ENCODE results near the gene PDE2A. TPM values are rescaled to one million over a fixed set of nuclear protein-coding genes. Genes with fewer than 3 reads are reported as not detected.

The PDE2A gene
- total RNA-seq, 4 donors from 2014 or later = 13.8 to 185 (median 94.2) TPM

DNA sequence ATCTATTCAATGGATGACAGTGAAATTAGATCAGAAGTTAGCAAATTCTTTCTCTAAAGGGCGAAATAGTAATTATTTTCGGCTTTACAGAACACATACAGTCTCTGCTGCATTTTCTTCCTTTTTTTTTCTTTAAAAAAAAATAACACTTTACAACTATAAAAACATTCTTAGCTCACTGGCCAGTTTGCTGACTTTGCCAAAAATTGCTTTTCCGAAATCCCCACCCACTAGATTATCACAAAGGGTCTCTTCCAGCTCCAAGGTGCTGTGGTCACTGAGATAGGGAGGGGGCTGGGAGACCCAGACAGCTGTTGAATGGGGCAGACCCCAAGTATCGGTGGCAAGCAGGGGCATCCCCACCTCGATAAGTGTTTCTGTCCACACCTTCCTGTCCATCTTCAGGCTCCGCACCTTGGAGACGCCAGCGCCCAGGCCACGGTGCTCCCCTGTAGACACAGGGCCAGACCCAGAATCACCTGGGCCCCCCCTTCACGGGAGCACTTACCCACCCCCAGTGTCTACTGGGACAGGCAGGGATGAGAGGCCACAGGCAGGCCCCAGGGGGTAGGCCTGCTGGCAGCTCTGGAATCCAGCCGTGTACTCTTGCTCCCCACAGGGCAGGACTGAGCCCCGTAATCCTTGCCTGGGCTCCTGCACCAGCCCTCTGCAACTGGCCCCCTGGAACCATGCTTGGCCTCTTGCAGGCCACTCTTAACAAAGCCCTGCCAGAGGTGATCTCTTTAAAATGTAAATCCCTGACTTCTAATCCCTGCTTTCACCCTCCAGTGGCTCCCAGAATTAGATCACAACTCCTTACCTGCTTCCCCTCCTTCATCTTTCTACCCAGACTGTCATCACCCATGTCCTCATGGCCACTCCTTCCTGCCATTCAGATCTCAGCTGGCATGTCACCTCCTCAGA lies 31.5 kb upstream of the PDE2A start:
- no peaks in the 10 kb centered on the region for H3K9me3 ChIP-seq
- DNase-seq = no peak
- TF ChIP-seq POLR2A (IDR thresholded peaks at IDR 0.05) = no peak
- TF ChIP-seq, protein P1, sequence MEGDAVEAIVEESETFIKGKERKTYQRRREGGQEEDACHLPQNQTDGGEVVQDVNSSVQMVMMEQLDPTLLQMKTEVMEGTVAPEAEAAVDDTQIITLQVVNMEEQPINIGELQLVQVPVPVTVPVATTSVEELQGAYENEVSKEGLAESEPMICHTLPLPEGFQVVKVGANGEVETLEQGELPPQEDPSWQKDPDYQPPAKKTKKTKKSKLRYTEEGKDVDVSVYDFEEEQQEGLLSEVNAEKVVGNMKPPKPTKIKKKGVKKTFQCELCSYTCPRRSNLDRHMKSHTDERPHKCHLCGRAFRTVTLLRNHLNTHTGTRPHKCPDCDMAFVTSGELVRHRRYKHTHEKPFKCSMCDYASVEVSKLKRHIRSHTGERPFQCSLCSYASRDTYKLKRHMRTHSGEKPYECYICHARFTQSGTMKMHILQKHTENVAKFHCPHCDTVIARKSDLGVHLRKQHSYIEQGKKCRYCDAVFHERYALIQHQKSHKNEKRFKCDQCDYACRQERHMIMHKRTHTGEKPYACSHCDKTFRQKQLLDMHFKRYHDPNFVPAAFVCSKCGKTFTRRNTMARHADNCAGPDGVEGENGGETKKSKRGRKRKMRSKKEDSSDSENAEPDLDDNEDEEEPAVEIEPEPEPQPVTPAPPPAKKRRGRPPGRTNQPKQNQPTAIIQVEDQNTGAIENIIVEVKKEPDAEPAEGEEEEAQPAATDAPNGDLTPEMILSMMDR (IDR thresholded peaks at IDR 0.05) = no peak
- peaks cover 13 to 18% of the 10 kb centered on the region in 2 donors for H3K4me1 ChIP-seq
- no peak overlapping the region for H3K4me3 ChIP-seq
- no peak overlapping the region for H3K27ac ChIP-seq
- intact Hi-C loops (cut with DNase I; ENCODE audit: low total_unique reads) = no loop called here
- H3K36me3 ChIP-seq = no peaks in the 10 kb centered on the region
- H3K27me3 ChIP-seq = no peaks in the 10 kb centered on the region

DNA sequence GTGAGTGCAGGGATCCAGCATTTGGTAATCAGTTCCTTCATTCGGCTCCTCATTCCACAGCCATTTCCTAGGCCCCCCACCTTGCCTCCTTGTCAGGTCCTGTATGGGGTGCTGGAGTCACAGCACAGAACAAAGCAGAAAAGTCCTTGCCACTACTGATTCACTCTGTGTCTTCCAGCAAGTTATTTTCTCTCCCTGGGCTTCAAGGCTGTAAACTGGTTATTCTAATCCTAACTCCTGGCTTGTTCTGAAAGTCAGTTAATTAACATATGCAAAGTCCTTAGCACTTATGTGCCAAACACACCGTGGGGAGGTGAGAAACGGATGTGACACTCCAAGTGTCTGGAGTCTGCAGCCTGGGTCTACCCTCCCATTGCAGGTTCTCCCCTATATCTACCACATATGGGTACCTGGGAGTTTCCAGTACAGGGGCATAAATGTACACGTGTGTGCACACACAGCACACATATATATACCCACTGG lies 30.6 kb upstream of the PDE2A start:
- peaks cover 13 to 18% of the 10 kb centered on the region in 2 donors for H3K4me1 ChIP-seq
- intact Hi-C loops (cut with DNase I; ENCODE audit: low total_unique reads) = no loop called here
- H3K27me3 ChIP-seq = no peaks in the 10 kb centered on the region
- no peaks in the 10 kb centered on the region for H3K9me3 ChIP-seq
- TF ChIP-seq POLR2A (IDR thresholded peaks at IDR 0.05) = no peak
- H3K4me3 ChIP-seq = no peak overlapping the region
- DNase-seq = no peak
- no peaks in the 10 kb centered on the region for H3K36me3 ChIP-seq
- H3K27ac ChIP-seq = peak overlapping the region; percentile 79 to 81

DNA sequence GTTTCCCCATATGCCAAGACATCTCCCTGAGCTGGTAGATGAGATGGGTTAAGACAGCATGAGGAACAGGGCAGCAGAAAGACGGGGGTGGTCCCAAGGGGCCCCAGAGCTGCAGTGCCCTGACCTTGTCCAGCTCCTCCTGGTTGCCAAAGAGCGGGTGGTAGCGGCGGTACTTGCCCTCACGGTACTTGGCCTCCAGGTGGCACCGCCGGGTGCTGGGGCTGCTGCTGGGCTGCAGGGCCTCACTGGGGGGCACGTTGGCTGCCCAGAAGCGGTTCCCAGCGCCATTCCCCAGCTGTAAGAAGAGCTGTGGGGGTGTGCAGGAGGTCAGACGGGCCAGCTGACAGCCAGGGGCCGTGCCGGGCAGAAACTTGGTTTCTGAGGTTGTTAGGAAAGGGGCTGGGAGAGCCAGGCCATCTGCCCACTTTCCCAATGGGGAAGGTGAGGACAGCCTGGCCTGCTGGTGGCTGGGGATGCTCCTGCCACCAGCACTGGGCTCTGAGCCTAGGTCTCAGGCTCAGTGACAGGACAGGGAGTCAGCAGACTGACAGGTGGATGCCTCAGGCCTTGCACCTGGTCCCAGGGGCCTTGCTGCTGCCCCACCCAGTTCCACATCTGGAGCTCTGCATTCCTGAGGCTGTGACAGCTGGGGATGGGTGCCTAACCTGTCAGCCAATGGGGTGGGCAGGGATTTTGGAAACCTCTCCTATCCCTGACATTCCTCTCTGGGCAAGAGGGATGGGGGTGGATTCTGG lies 30.0 kb upstream of the PDE2A start:
- H3K27ac ChIP-seq = peak overlapping the region; percentile 79 to 81
- no peak overlapping the region for H3K4me3 ChIP-seq
- no peaks in the 10 kb centered on the region for H3K36me3 ChIP-seq
- TF ChIP-seq POLR2A (IDR thresholded peaks at IDR 0.05) = no peak
- TF ChIP-seq, protein P1 (IDR thresholded peaks at IDR 0.05) = peak in 2 of 4 experiments; percentile 3 to 14
- DNase-seq = no peak
- no peaks in the 10 kb centered on the region for H3K27me3 ChIP-seq
- H3K9me3 ChIP-seq = no peaks in the 10 kb centered on the region
- peaks cover 13 to 18% of the 10 kb centered on the region in 2 donors for H3K4me1 ChIP-seq
- intact Hi-C loops (cut with DNase I; ENCODE audit: low total_unique reads) = no loop called here

DNA sequence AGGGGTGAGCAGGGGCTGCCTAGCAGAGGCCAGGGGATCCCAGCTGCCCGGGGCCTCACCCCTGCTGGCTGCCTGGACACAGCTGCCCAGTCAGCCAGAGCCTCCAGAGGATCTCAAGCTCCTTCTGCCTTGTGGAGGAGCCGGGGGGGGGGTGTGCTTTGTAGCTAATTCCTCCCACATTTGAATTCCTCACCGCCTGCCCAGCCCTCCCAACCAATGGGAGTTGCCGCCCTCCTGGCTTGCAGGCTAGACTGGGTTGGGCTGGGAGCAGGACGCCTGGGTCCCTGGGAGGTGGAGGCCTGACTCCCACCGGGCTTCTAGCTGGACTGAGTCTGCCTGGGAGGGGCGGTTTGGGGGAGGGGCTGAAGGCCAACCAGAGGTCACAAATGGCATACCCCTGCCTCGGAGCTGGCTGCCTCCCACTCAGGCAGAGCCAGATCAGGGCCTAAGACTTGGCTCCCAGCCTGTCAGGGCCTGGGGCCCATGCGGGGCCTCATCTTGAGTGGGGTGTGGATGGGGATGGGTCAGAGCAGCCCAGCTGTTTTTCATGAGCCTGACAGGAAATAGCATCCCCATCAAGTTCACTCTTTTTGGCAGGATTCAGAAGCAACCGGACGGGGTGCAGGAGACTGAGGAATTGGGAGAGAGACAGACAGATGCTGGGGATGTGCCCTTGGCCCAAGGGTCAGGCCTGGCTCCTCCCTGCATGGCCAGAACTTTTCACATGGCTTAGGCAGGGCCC lies 29.2 kb upstream of the PDE2A start:
- DNase-seq = peak; percentile 82 to 87
- intact Hi-C loops (cut with DNase I; ENCODE audit: low total_unique reads) = no loop called here
- Histone ChIP-seq H3K4me3 (peak overlapping the region in 1 of 2 donors; percentile 18), H3K9me3 (no peaks in the 10 kb centered on the region), H3K36me3 (no peaks in the 10 kb centered on the region), H3K4me1 (peaks cover 13 to 18% of the 10 kb centered on the region in 2 donors), H3K27ac (peak overlapping the region; percentile 79 to 81), H3K27me3 (no peaks in the 10 kb centered on the region)
- no peak for TF ChIP-seq POLR2A (IDR thresholded peaks at IDR 0.05)
- TF ChIP-seq, protein P1 (IDR thresholded peaks at IDR 0.05) = no peak

DNA sequence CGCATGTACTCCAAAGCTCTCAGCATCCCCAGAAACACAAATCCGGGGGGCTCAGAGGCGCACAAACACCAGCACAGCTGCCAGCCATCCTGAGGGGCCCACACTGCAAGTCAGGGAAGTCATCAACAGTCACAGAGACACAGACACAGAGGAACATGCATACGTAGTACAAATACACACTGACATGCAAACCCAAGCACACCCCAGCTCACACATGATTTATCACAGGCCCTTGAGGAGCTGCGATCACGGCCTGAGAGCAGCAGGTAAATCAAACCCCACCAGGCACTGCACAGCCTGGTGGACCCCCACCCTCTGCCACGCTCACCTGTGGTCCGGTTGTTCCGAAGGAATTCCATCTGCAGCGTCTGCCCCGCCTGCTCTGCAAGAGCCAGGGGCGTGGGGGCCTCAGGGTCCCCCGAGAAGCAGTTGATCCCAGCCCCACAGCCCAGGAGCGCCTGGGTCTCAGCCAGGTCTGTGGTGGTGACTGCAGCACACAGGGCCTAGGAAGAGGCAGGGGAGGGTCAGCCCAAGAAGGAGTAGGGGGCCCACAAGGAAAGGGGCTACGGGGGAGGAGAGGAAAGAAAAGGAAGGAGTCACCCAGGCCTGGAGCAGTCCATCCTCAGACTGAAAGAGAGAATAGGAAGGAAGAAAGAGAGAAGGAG lies 28.5 kb upstream of the PDE2A start:
- H3K36me3 ChIP-seq = no peaks in the 10 kb centered on the region

More for the DNA sequence above, 28.5 kb upstream of the PDE2A start:
- Histone ChIP-seq H3K4me1 (peaks cover 13 to 18% of the 10 kb centered on the region in 2 donors), H3K27me3 (no peaks in the 10 kb centered on the region), H3K4me3 (peak overlapping the region in 1 of 2 donors; percentile 18), H3K9me3 (no peaks in the 10 kb centered on the region), H3K27ac (peak overlapping the region; percentile 79 to 81)
- intact Hi-C loops (cut with DNase I; ENCODE audit: low total_unique reads) = no loop called here
- TF ChIP-seq, protein P1 (IDR thresholded peaks at IDR 0.05) = no peak
- TF ChIP-seq POLR2A (IDR thresholded peaks at IDR 0.05) = no peak
- DNase-seq = no peak

Measured in uterus (tissue), 4 donors.